H1 (cell line): ENCODE data around the gene IL36RN. TPM values are rescaled to one million over a fixed set of nuclear protein-coding genes. Genes with fewer than 3 reads are reported as not detected.
"Not testable (repeated sequence)": the region's sequence is repeated elsewhere in the genome, so short reads cannot be mapped to it uniquely, and the experiment has no call there.

Source experiments
- CTCF ChIA-PET: fragments of 300-600 bp; sonication (Branson Sonifier 250); formaldehyde crosslinking; loops from one replicate; lab custom pipeline; 2021; ENCODE audit not compliant: partially characterized antibody; lab: Charles Lee
- POLR2A ChIA-PET: fragments of 300-600 bp; sonication (Branson Sonifier 250); formaldehyde crosslinking; loops from one replicate; lab custom pipeline; 2021; ENCODE audit warnings: inconsistent platforms; ENCODE audit not compliant: partially characterized antibody; lab: Charles Lee
- DNase-seq, 2 experiments: peaks; one replicate each; pipeline versions ENCODE4 v3.0.0 to v3.0.0-alpha.2; 2010 to 2022; ENCODE audit warnings: low spot score in 2 of 2, low read depth in 1 of 2, mixed read lengths in 1 of 2
- FAIRE-seq: peaks from 2 replicates; lab custom pipeline; 2011; peaks lifted over from hg19 to GRCh38; lab: Jason Lieb, UNC
- H2AFZ ChIP-seq: 2 replicates; pipeline ENCODE4 v1.8.1; 2012; ENCODE audit warnings: low read length, inconsistent platforms
- H2AK5ac ChIP-seq: 2 replicates; pipeline ENCODE4 v1.6.1; 2013; ENCODE audit warnings: low read depth, low read length
- H2BK120ac ChIP-seq: replicated peaks from 2 replicates; pipeline ENCODE3; 2013; ENCODE audit warnings: low read depth, low read length, inconsistent platforms
- H2BK12ac ChIP-seq: 2 replicates; pipeline ENCODE4 v1.6.1; 2013; ENCODE audit warnings: low read depth, low read length
- H2BK15ac ChIP-seq: 2 replicates; pipeline ENCODE4 v1.6.1; 2013; ENCODE audit warnings: low read length
- H2BK20ac ChIP-seq: 2 replicates; pipeline ENCODE4 v1.6.1; 2013; ENCODE audit warnings: low read length
- H2BK5ac ChIP-seq: 2 replicates; pipeline ENCODE4 v1.6.1; 2013; ENCODE audit warnings: low read depth, low read length
- H3K14ac ChIP-seq: 2 replicates; pipeline ENCODE4 v1.6.1; 2013; ENCODE audit warnings: inconsistent platforms; ENCODE audit not compliant: insufficient read length
- H3K18ac ChIP-seq: 2 replicates; pipeline ENCODE4 v1.6.1; 2013; ENCODE audit warnings: low read length; ENCODE audit errors: extremely low read depth
- H3K23ac ChIP-seq: 2 replicates; pipeline ENCODE4 v1.6.1; 2013; ENCODE audit warnings: inconsistent platforms; ENCODE audit not compliant: insufficient read length
- H3K23me2 ChIP-seq: 2 replicates; pipeline ENCODE4 v1.6.1; 2013; ENCODE audit warnings: low read depth, low read length
- H3K27ac ChIP-seq: 2 replicates; pipeline ENCODE4 v1.6.1; 2011; ENCODE audit warnings: low read depth, low read length, inconsistent platforms
- H3K27me3 ChIP-seq, 4 experiments: replicated peaks in 1 of 4; 1 replicate in 1 of 4; 2 replicates in 3 of 4; pipeline versions ENCODE4 v1.6.1 to v1.8.1; 2011 to 2013; ENCODE audit warnings: low read length in 3 of 4, mild to moderate bottlenecking in 3 of 4, inconsistent platforms in 2 of 4, mixed read lengths in 2 of 4, moderate library complexity in 1 of 4; ENCODE audit not compliant: control insufficient read depth in 3 of 4, insufficient read depth in 3 of 4; ENCODE audit errors: extremely low read depth in 1 of 4
- H3K36me3 ChIP-seq, 4 experiments: 2 replicates each; pipeline versions ENCODE4 v1.6.1 to v1.8.1; 2011 to 2013; ENCODE audit warnings: mild to moderate bottlenecking in 4 of 4, low read length in 3 of 4, moderate library complexity in 2 of 4, control low read depth in 1 of 4, inconsistent platforms in 1 of 4; ENCODE audit not compliant: insufficient read depth in 4 of 4, control insufficient read depth in 2 of 4
- H3K4ac ChIP-seq: replicated peaks from 2 replicates; pipeline ENCODE3; 2013; ENCODE audit warnings: low read length, low read depth, mixed read lengths, inconsistent platforms; ENCODE audit not compliant: insufficient read length
- H3K4me1 ChIP-seq, 4 experiments: replicated peaks in 1 of 4; 1 replicate in 1 of 4; 2 replicates in 3 of 4; pipeline versions ENCODE4 v1.6.1 to v1.8.1; 2011 to 2013; ENCODE audit warnings: low read length in 3 of 4, inconsistent platforms in 2 of 4, mixed read lengths in 1 of 4; ENCODE audit not compliant: insufficient read depth in 4 of 4, control insufficient read depth in 3 of 4
- H3K4me2 ChIP-seq, 2 experiments: 2 replicates each; pipeline versions ENCODE4 v1.6.1 to v1.8.1; 2011 to 2013; ENCODE audit warnings: low read depth in 2 of 2, low read length in 2 of 2, control low read depth in 1 of 2, inconsistent platforms in 1 of 2, mild to moderate bottlenecking in 1 of 2; ENCODE audit not compliant: insufficient read depth in 1 of 2
- H3K4me3 ChIP-seq, 4 experiments: fragments of 200-600, 300-600 bp in 1 of 4; sonication (generic), shearing (Covaris generic), sonication (Bioruptor Twin) in 1 of 4; 2 replicates each; pipeline versions ENCODE4 v1.5.1 to v1.8.1; 2011 to 2016; ENCODE audit warnings: low read length in 4 of 4, low read depth in 3 of 4, control low read depth in 2 of 4, inconsistent platforms in 2 of 4, mild to moderate bottlenecking in 2 of 4, mixed read lengths in 1 of 4, moderate library complexity in 1 of 4; ENCODE audit not compliant: insufficient read depth in 2 of 4; ENCODE audit errors: extremely low read depth in 1 of 4
- H3K56ac ChIP-seq: replicated peaks from 2 replicates; pipeline ENCODE3; 2013; ENCODE audit warnings: low read depth, mild to moderate bottlenecking, mixed read lengths, low read length, inconsistent platforms; ENCODE audit not compliant: insufficient read length
- H3K79me1 ChIP-seq: 2 replicates; pipeline ENCODE4 v1.6.1; 2013; ENCODE audit warnings: low read depth, low read length, control low read depth
- H3K79me2 ChIP-seq, 2 experiments: 2 replicates each; pipeline versions ENCODE4 v1.6.1 to v1.8.1; 2012 to 2013; ENCODE audit warnings: low read length in 2 of 2, mild to moderate bottlenecking in 2 of 2, inconsistent platforms in 1 of 2; ENCODE audit not compliant: insufficient read depth in 2 of 2, control insufficient read depth in 1 of 2
- H3K9ac ChIP-seq, 4 experiments: replicated peaks in 1 of 4; 1 replicate in 1 of 4; 2 replicates in 3 of 4; pipeline versions ENCODE4 v1.6.1 to v1.8.1; 2011 to 2013; ENCODE audit warnings: low read depth in 3 of 4, low read length in 3 of 4, control low read depth in 2 of 4, mild to moderate bottlenecking in 2 of 4, moderate library complexity in 2 of 4, inconsistent platforms in 1 of 4; ENCODE audit errors: extremely low read depth in 1 of 4
- H3K9me3 ChIP-seq, 2 experiments: 2 replicates each; pipeline versions ENCODE4 v1.6.1 to v1.8.1; 2012 to 2013; ENCODE audit warnings: mild to moderate bottlenecking in 2 of 2, moderate library complexity in 2 of 2, control low read depth in 1 of 2, inconsistent platforms in 1 of 2, low read depth in 1 of 2, low read length in 1 of 2, mixed read lengths in 1 of 2; ENCODE audit not compliant: insufficient read depth in 2 of 2
- H4K20me1 ChIP-seq, 2 experiments: replicated peaks in 1 of 2; 2 replicates each; pipeline versions ENCODE3 to v1.8.1; 2011 to 2013; ENCODE audit warnings: inconsistent platforms in 2 of 2, low read length in 2 of 2, mild to moderate bottlenecking in 1 of 2; ENCODE audit not compliant: insufficient read depth in 2 of 2, control insufficient read depth in 1 of 2
- H4K5ac ChIP-seq: 2 replicates; pipeline ENCODE4 v1.6.1; 2013; ENCODE audit warnings: low read length, low read depth, mixed read lengths, inconsistent platforms; ENCODE audit not compliant: insufficient read length
- H4K8ac ChIP-seq: 2 replicates; pipeline ENCODE4 v1.8.0; 2013; ENCODE audit warnings: mild to moderate bottlenecking, moderate library complexity, low read length, inconsistent platforms; ENCODE audit not compliant: insufficient read depth; ENCODE audit errors: extremely low read depth
- H4K91ac ChIP-seq: replicated peaks from 2 replicates; pipeline ENCODE3; 2013; ENCODE audit warnings: low read length, mixed read lengths, inconsistent platforms; ENCODE audit not compliant: insufficient read length
- WGBS, 2 experiments: shearing (Covaris generic) in 1 of 2; methylation state at CpG; one replicate each; pipeline versions ENCODE4 v1.1.6 to v1.1.7; 2013 to 2015; ENCODE audit warnings: low lambda C conversion rate in 2 of 2, mixed read lengths in 2 of 2, inconsistent platforms in 1 of 2, low coverage in 1 of 2, missing lambda C conversion rate in 1 of 2; ENCODE audit not compliant: insufficient replicate concordance in 2 of 2, insufficient coverage in 1 of 2, insufficient read length in 1 of 2; ENCODE audit errors: extremely low coverage in 1 of 2, missing lambda C conversion rate in 1 of 2; 5-methylcytosine and 5-hydroxymethylcytosine counted together
- polyA plus RNA-seq, 7 experiments: library from polyadenylated mRNA; depleted of rRNA in 3 of 7; stranded (reverse) in 5 of 7; unstranded in 2 of 7; fragments of >200 nt in 5 of 7; fragments of 200-250 nt in 2 of 7; gene quantifications; 1 replicate in 5 of 7; 2 replicates in 1 of 7; 4 replicates in 1 of 7; pipeline versions ENCODE4 v1.2.1 to v1.2.3, GENCODE V29; 2011 to 2013; ENCODE audit warnings: missing spikeins in 2 of 7, mixed read lengths in 2 of 7
- total RNA-seq: library from RNA; stranded (reverse); fragmentation: NEBNext Ultra II Directional; extraction: Animal tissue kit (Norgen Biotek cat#: 25700); gene quantifications from 2 replicates; pipeline ENCODE4 v1.2.1, GENCODE V29; 2021

IL36RN gene
- total and polyA plus RNA-seq, 2 of the 8 experiments (the other 6 are each of a cell fraction or from before 2014, with no cell fraction given), result not detected

GRCh38 chr2:113096842-113097618, 38.0 kb downstream of the IL36RN start:
- H3K4me2 ChIP-seq, H3K4me3 ChIP-seq, H4K5ac ChIP-seq, DNase-seq, H2BK5ac ChIP-seq, H2BK15ac ChIP-seq, H4K91ac ChIP-seq, H3K36me3 ChIP-seq, H4K20me1 ChIP-seq, H3K14ac ChIP-seq, H3K79me1 ChIP-seq, H4K8ac ChIP-seq, POLR2A ChIA-PET, H3K79me2 ChIP-seq, H2BK20ac ChIP-seq, H3K9me3 ChIP-seq, H2BK12ac ChIP-seq, H3K27ac ChIP-seq, H3K18ac ChIP-seq, H2AK5ac ChIP-seq, H3K27me3 ChIP-seq, H2BK120ac ChIP-seq, FAIRE-seq, H3K23me2 ChIP-seq, H3K56ac ChIP-seq, H3K9ac ChIP-seq, H3K4me1 ChIP-seq, H2AFZ ChIP-seq, H3K4ac ChIP-seq, H3K23ac ChIP-seq: not testable (repeated sequence)
- WGBS, 2 experiments, result 46% methylated on average over 2 of the region's 2 CpGs; no CpG with 5 or more reads in 1 of the 2 experiments
- CTCF ChIA-PET, result interaction anchor here (0.8 to 1.7 kb wide), 4 partner anchors 13 to 41 kb away, joined by 3 to 7 read pairs (median 3); no protein-coding TSS in a partner anchor
